ENCODE results near the gene TMEM109.

TMEM109 gene

GRCh38 chr11:60964801-60965200 lies 50.8 kb downstream of the TMEM109 start:
- TF ChIP-seq ZNF843 (tag by site-specific recombination; IDR thresholded peaks at IDR 0.05) = no peak
- no peak for TF ChIP-seq ZNF221 (tag by site-specific recombination; IDR thresholded peaks at IDR 0.05; ENCODE audit: borderline replicate concordance)
- TF ChIP-seq ZNF645 (tag by site-specific recombination; IDR thresholded peaks at IDR 0.05) = no peak
- TF ChIP-seq ZSCAN18 (tag by site-specific recombination; IDR thresholded peaks at IDR 0.05) = no peak
- TF ChIP-seq ZNF707 (tag by site-specific recombination; IDR thresholded peaks at IDR 0.05) = no peak
- no peak for TF ChIP-seq REPIN1 (tag by site-specific recombination; IDR thresholded peaks at IDR 0.05; ENCODE audit: low read depth)
- no peak for TF ChIP-seq ZNF629 (tag by site-specific recombination; IDR thresholded peaks at IDR 0.05)
- Histone ChIP-seq H3K36me3 (ENCODE audit: control insufficient read depth in 2 of 2, insufficient read depth in 1 of 2, low read length in 2 of 2) (no peaks in the 10 kb centered on the region), H3K4me3 (ENCODE audit: low read depth, low read length) (no peak overlapping the region), H3K27ac (ENCODE audit: extremely low read depth, low read depth, low read length) (no peak overlapping the region), H3K9me3 (ENCODE audit: control insufficient read depth, insufficient read depth, low read depth, low read length) (no peaks in the 10 kb centered on the region), H3K4me1 (ENCODE audit: control insufficient read depth, insufficient read depth, low read length) (no peaks in the 10 kb centered on the region)
- ChIA-PET POLR2A (no interaction called here), CTCF (interaction anchor here (0.6 kb wide), 1 partner anchor 38 kb away, joined by 3 read pairs; no protein-coding TSS in a partner anchor)

GRCh38 chr11:60966890-60967289 lies 52.9 kb downstream of the TMEM109 start:
- POLR2A ChIA-PET = no interaction called here

More at GRCh38 chr11:60966890-60967289, 52.9 kb downstream of the TMEM109 start:
- CTCF ChIA-PET = interaction anchor here (0.6 to 2.0 kb wide), 7 partner anchors 27 to 1173 kb away, joined by 3 to 7 read pairs (median 5); partner anchors contain the start of gene TMEM109
- Histone ChIP-seq H3K4me3 (ENCODE audit: low read depth, low read length) (no peak overlapping the region), H3K9me3 (ENCODE audit: control insufficient read depth, insufficient read depth, low read depth, low read length) (no peaks in the 10 kb centered on the region), H3K4me1 (ENCODE audit: control insufficient read depth, insufficient read depth, low read length) (no peaks in the 10 kb centered on the region), H3K36me3 (ENCODE audit: control insufficient read depth in 2 of 2, insufficient read depth in 1 of 2, low read length in 2 of 2) (no peaks in the 10 kb centered on the region), H3K27ac (ENCODE audit: extremely low read depth, low read depth, low read length) (no peak overlapping the region)
- TF ChIP-seq ZNF626 (tag by site-specific recombination; IDR thresholded peaks at IDR 0.05) (no peak), KLF10 (tag by site-specific recombination; IDR thresholded peaks at IDR 0.05) (no peak), ZNF26 (tag by site-specific recombination; IDR thresholded peaks at IDR 0.05) (no peak), ZNF248 (tag by site-specific recombination; IDR thresholded peaks at IDR 0.05) (no peak), SETDB1 (IDR thresholded peaks at IDR 0.05; ENCODE audit: insufficient read length, low read length) (no peak), CTCF (tag by site-specific recombination; IDR thresholded peaks at IDR 0.05) (no peak), ZNF510 (tag by site-specific recombination; IDR thresholded peaks at IDR 0.05; ENCODE audit: insufficient replicate concordance) (no peak), ZNF311 (tag by site-specific recombination; IDR thresholded peaks at IDR 0.05; ENCODE audit: borderline replicate concordance) (no peak), ZNF521 (tag by site-specific recombination; IDR thresholded peaks at IDR 0.05) (no peak), ZNF544 (tag by site-specific recombination; IDR thresholded peaks at IDR 0.05) (no peak), ZNF837 (tag by site-specific recombination; IDR thresholded peaks at IDR 0.05) (no peak), EGR2 (tag by site-specific recombination; IDR thresholded peaks at IDR 0.05; ENCODE audit: low read depth) (no peak)

All from HEK293 (cell line).